ENCODE measurements around the gene PALM3.
A peak's percentile ranks its signal among the peaks of the same experiment; 100 is the strongest.

Gene PALM3

GRCh38 chr19:14089412-14089661 lies 27.5 kb upstream of the PALM3 start:
- DNase-seq (ENCODE audit: low spot score) = no peak

GRCh38 chr19:14088634-14089411 lies 26.9 kb upstream of the PALM3 start:
- DNase-seq (ENCODE audit: low spot score) = no peak

- no peak for DNase-seq (ENCODE audit: low spot score)
Observed at GRCh38 chr19:14086098-14086497, 24.2 kb upstream of the PALM3 start.

- DNase-seq (ENCODE audit: low spot score) = no peak
Observed at GRCh38 chr19:14085309-14085995, 23.6 kb upstream of the PALM3 start, which contains the start of gene C19orf67. Gene C19orf67 (minus strand): TSS chr19:14085783. CDS start chr19:14085627, 156 bp downstream.

GRCh38 chr19:14082675-14082960 lies 20.7 kb upstream of the PALM3 start:
- DNase-seq (ENCODE audit: low spot score) = no peak

GRCh38 chr19:14081797-14082674 lies 20.2 kb upstream of the PALM3 start:
- DNase-seq (ENCODE audit: low spot score) = no peak

- DNase-seq (ENCODE audit: low spot score) = peak; percentile 100
Observed at GRCh38 chr19:14080887-14081796, 19.3 kb upstream of the PALM3 start.

GRCh38 chr19:14078411-14078810 lies 16.5 kb upstream of the PALM3 start:
- no peak for DNase-seq (ENCODE audit: low spot score)

GRCh38 chr19:14073925-14074838 lies 12.3 kb upstream of the PALM3 start:
- DNase-seq (ENCODE audit: low spot score) = peak; percentile 25

- DNase-seq (ENCODE audit: low spot score) = peak; percentile 79
Observed at GRCh38 chr19:14073261-14073924, 11.5 kb upstream of the PALM3 start.

- no peak for DNase-seq (ENCODE audit: low spot score)
Observed at GRCh38 chr19:14072535-14073260, 10.8 kb upstream of the PALM3 start, which contains the start of gene MISP3. Gene MISP3 (plus strand): TSS chr19:14072786. CDS start chr19:14073310, 524 bp downstream.

GRCh38 chr19:14070268-14071050 lies 8.6 kb upstream of the PALM3 start:
- DNase-seq (ENCODE audit: low spot score) = no peak

- DNase-seq (ENCODE audit: low spot score) = no peak
Observed at GRCh38 chr19:14066134-14066533, 4.3 kb upstream of the PALM3 start.

GRCh38 chr19:14063105-14063504 lies 1.2 kb upstream of the PALM3 start:
- DNase-seq (ENCODE audit: low spot score) = no peak

GRCh38 chr19:14062558-14062855 lies 631 bp upstream of the PALM3 start:
- DNase-seq (ENCODE audit: low spot score) = no peak

- no peak for DNase-seq (ENCODE audit: low spot score)
Observed at GRCh38 chr19:14061081-14061749, 661 bp downstream of the PALM3 start.

- DNase-seq (ENCODE audit: low spot score) = peak; percentile 47
Observed at GRCh38 chr19:14059652-14060155, 2.2 kb downstream of the PALM3 start.

- peak; percentile 26 for DNase-seq (ENCODE audit: low spot score)
Observed at GRCh38 chr19:14059093-14059480, 2.8 kb downstream of the PALM3 start.
